Epidermal melanocyte (primary cell): ENCODE results near the gene FAM114A2.

Source experiments
- DNase-seq: peaks from one replicate; pipeline ENCODE4 v3.0.0; 2011; ENCODE audit warnings: low spot score; ENCODE audit not compliant: insufficient read length

Gene FAM114A2

DNA sequence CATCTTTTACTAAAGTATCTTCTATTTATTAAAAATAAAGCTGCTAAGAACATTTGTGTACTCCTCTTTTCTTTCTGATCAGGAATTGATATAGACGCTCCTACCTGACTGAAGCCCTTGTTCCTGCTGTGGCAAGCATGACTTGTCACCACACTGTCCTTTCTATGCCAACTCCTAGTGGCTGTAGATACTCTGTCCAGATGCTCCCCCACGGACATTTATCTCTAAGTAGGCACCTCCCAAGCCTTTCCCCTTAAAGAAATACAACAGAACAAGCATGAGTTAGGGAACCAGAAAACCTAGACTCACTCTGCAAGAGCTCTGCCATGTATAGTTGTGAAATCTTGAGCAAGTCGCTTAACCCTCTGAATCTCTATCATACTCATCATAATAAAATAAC, 53.2 kb downstream of the FAM114A2 start:
- DNase-seq = no peak

DNA sequence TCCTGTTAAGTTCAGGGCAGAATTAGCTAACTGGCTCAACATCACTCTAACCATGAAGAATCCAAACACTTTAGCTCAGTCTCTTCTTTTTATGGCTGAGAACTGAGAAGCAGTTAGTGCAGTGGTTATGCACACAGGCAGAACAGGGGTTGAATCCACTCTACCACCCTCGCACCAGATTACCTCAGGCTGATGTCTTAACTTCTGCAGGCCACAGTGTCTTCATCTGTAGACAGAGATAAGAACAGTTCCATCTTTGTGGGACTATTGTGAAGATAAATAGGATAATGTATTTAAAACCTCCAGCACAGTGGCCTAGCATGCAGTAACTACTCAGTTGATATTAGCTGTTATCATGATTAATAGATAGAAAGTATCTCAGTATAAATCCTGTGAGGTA, 54.8 kb downstream of the FAM114A2 start:
- no peak for DNase-seq

DNA sequence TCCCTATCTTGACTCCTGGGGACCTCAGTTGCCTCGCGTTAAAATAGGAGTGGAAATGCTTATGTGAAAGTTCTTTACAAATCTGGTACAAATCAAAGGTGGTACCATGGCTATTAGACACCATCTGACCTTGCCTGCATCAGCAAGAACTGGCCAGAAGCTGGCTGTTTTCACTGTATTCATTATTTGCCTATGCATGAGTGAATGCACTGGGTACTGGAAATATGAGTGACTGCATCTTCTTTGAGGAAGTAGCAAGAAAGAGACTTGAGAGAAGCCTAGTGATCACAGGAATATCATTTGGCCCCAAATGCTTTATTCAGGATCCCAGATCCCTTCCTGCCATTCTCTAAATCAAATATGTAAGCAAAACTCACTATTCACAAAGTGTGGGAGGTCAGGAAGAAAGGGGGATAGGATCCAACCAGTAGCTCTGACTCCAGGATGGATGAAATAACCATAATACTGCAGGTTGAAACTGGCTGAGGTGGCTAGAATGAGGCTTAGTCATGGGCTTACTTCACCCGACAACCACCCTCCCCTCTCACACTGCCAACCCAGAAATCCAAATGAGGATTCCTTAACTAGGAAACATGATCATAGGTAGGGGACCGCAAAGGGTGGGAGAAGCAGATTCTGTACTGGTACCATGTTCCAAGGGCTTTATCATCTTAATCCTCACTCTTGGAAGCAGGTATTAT, 56.7 kb downstream of the FAM114A2 start:
- no peak for DNase-seq

DNA sequence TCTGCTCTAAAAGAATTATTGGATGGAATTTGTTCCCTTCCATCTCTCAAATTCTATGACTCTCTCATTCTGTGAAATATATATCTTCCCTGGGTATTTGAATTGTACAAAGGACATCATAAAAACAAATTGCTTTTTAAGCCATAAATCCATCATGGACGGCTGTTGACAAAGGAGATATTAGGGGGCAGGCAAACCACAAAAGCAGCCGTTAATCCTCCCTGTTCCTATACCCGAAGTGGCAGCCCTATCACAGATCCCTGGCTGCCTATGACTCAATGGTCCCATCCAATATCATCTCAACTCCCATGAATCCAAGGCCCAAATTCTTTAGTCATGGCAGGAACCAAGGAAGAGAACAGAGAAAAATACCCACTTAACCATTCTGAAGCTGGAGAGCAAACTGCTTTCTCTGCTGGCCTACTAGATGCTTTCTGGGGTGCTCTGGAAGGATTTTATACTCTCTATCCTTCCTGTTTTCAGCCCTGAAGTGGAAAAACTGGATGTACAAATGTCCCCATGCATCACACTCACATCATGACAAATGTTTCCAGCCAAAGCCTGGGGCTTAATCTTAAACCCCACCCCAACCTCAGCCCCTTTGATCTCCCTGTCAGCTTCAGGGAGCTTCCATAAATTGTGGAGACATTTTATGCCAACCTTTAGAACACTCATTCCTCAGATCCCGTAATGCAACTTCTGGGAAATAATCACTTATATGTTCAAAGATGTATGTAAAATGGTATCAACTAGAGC, 59.5 kb downstream of the FAM114A2 start:
- no peak for DNase-seq

DNA sequence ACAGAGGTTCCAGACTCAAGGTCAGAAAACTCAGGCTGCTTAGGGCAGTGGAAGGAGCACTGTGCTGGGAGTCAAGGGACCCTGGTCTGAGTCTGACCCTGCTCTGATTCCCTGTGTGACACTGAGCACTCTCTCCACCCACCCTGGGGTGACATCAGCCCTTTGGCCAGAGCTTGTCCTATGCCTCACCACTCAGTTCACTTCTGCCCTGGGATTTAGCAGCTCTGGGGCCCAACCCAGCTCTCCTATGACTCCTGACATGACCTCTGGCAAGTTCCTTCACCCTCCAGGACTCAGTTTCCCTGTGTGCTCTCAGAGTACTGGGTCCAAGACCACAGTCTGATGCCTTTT, 63.9 kb downstream of the FAM114A2 start:
- DNase-seq = no peak

DNA sequence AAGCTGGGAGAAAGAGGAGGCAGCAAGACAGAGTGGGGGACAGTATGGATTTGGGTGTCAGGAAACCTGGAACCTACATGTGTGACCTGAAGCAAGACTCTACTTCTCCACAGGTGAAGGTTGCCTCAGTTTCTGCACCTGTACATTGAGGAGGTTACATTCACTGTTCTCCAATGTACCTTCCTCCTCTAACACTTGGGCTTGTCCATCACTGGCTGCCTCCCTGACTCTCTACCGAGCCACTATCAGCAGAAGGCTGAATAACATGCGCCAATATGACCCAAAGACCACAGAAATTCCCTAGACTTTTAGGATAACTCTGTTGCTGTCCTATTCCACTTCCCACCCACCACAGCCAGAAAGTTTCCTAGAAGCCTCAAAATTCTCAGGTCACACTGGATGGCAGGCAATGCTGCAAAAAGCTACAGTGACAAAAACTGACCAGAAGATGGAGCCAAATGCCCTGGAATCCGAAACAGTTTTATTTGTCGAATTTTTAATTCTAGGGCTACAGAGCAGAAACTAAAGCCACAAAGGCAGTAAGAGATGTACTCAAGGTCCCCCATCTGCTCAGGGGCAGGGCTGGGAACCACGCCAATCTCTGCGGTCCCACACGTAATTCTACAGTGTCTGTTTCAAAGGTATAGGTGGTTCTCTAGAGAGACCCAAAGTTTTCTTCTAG, 64.4 kb downstream of the FAM114A2 start:
- peak; percentile 43 for DNase-seq

DNA sequence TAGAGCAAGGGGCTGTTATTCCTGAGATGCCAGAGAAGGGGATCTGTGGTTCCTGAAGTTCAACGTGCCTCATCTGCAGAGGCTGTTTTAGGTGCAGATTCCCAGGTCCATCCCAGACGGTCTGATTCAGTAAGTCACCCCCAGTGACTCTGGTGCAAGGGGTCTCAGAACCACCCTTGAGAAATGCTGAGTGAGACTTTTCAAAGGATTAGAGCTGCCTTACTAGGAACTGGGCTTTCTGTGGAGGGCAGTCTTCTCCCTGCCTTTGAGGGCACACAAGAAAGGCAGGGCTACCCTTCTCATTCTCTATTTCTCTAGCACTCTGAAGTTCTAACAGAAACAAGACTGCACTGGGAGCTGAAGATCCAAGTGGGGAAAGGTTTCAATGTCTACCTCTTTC, 66.5 kb downstream of the FAM114A2 start:
- DNase-seq = no peak

DNA sequence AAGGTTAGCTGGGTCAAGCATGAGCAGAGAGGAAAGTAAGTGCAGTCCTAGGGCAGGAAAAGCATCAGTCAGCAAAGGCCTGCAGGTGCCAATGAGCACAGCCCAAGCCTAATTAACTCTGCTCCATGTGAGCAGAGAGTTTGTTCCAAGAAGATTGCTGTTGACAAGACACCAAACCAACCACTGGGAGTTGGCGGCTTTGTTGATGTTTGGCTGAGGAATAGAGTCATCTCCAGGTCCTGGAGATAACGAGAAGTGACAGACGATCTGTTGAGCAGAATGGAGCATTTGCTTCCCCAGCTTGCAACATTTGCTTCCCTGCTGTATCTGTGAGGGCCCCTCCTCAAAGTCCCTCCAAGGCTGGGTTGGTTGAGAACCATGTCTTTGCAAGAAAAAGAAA, 68.2 kb downstream of the FAM114A2 start:
- DNase-seq = no peak

DNA sequence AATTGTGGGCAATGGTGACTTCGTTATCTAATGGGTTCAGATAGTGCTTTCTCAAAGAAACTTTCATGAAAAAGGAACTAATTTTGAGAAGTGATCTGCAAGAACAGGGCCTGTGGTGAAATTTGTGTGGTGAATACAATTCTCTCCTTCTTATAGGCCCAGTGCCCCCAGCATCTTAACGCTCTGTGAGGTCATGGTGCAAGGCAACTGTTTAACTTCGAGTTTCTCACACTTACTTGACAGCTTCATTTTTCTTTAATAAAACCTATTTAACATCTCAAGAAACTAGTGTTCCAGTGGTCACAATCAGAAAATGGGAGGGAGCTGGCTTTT, 69.2 kb downstream of the FAM114A2 start:
- no peak for DNase-seq

DNA sequence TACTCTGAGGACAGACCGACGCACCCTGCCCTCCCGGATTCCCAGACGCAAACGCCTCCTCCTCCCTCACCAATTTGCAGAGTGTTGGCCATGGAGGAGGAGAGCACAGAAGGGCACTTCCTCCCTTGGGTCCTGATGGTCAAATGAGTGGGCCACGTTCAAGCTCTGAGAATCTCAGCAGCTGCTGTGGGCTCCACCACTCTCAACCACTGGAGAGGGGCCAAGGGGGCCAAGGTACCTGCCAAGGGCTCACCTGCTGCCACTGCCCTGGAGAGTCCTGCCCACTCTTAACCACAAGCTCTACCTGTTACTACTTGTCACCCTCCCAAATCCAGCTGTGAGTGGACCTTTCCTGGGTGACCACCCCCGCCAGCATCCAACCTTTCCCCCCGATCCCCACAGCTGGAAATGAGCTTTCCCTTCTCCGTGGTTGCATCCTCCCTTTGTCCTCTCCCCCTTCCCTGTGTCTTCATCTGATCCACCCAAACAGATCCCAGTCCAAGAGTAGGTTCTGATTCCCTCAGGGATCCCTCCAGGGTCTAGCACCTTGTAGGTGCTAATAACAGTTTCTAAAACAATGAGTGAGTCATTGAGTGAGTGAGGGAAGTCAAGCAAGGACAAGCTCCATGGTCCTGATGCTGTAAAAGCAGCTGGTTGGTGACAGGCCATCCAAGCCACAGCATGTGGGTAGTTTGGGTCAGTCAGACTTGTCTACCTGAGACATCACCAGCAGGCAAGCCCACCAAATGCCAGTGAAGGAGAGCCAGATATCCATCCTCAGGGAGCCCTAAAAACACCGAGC, 69.7 kb downstream of the FAM114A2 start:
- no peak for DNase-seq

DNA sequence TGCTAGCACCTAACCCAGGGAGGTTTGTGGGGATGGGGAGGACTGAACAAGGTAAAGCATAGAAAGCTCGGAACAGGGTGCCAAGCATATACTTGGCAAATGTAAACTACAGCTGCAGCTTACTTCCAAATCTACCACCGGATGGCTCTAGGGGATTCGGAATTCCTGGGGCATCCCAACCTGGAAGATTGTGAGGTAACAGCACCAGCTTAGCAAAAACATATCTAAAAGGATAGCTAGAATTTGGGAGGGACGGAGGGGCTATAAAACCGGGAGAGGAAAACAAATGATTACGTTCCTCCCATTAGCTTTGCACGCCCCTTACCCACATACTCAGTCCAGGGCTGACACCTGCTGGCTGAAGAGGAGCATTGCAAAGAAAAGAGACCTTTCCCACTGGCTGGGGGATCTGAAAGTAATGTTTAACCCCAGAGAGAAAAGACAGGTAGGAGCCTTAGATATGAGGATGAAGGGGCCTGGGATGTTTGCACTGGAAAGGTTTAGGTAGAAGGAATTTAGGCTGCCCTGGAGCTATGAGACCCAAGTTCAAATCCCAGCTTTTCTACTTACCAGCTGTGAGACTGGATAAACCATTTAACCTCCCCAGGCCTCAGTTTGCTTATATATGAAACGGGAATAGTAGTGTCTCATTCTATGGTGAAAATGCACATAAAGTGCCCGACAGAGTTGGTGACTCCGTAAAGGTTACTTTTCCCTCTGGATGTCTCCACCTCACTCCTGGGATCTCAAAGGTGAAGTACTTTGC, 73.6 kb downstream of the FAM114A2 start:
- DNase-seq = peak; percentile 71

DNA sequence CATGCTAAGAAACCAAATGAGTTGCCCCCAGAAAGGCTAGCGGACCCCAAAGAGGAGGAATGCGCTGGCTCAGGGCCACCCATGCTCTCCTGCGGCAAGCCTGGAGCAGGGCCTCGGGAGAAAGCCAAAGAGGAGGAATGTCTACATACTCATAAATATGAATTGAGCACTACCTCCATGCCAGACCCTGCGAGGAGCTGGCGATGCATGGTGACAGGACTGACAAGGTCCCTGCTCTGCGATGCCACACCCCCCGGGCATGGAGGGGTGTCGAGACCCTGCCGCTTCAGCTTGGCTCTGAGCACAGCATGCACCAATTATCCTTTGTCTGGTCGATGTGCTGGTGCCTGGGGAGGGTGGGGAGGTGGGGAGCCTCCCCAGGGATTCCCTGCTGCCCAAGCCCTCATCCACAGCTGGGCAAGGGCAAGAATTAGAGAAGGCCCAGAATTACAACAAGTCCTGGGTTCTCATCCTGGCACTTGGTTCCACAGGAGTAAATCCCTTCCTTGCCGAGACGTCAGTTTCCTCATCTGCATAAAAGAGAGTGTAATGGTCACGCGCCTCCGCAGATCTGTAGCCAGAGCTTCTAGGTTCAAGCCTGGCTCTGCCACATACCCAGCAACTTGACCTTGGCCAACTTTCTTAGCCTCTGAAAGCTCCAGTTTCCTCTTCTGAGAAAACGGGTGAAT, 74.4 kb downstream of the FAM114A2 start:
- no peak for DNase-seq

DNA sequence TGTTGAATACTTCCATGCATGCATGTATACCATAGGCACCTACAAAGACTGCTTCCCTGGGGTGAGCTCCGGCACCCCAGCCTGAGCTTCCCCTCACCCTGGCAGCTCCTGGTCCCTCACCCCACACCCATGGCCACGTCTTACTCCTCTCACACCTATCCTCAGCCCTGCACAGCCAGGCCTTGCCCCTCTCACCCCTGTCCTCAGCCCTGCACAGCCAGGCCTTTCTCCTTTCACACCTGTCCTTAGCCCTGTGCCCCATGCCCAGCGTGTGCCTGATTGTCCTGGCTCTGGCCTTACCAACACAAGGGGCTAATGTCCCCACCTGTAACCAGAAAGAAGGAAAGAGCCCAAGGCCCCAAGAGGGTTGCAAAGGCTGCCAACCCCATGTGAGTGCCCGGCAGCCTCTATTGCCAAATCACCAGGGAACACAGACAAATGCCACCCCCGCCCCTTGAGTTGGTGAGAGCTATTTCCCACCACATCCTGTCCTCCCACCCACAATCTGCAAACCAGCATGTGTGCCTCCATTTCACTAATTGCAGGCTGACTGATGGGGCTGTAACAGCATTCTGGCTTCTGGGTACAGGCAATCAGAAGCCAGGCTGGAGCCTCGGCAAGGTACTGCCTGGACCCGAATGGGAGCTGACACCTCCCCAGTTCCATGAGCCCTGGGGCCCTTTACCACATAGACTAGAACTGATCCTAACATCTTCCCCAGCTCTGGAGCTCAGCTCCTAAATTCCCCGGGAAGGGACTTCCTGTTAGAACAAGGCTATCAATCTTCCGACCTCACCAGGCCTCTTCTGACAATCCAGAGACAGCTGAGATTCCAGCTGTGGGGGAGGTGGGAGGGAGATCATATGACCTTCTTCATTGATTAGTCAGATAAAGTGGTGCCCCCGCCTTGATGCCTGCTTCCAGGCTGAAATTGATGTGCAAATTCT, 78.2 kb downstream of the FAM114A2 start:
- no peak for DNase-seq

DNA sequence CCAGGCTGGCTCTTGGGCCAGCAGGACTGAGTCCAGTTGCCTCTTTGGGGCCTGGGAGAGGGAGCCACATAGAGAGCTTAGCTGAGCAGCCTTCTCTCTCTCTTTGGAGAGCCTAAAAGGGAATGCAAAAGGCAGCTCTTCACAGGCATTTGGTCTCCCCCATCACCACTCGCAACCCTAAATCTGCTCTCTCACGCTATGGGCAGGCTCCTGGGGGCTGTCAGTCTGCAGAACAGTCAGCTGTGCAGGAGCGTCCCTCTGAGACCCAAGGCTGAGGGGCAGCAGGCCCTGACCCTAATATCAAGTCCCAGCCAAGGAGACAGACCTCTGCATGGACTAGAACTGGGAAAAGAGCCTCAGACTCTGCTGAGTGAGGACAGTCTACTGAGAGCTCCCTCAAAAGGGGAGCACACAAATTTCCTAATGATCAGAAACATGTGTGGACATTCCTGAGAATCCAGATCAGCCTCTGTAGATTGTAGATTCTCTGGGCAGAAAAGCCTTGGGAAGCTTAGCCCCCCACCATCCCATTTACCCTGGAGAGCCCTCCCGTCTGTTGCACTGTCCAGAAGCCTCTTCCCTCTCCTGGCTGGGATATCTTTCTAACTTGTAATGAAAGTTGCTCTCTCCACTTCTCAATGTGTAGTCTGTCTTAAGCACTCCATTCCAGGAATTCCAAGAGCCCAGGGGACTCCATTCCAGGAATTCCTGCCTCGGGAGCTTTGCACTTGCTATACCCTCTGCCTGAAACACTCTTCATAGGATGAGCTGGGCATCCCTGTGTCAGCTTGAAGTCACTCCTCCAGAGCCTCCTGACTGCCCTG, 79.4 kb downstream of the FAM114A2 start:
- DNase-seq = peak; percentile 28

DNA sequence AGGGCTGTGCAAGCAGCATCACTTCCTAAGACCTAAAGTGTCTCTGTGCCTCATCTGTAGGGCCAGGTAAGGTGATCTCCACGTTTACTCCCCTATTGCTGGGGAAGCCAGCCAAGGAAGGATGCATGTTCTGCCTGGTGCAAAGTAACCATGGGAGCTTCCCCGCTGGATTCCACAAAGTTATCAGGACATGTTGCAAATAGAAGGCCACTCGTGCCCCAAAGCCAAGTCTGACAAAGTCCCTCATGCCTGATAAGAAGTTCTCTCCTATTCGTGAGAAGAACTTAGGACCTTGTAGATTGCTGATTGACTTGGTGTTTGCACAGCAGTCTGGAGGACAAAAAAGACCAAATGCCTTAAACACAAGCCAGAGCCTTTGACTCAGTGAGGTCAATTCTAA, 81.5 kb downstream of the FAM114A2 start:
- DNase-seq = no peak

DNA sequence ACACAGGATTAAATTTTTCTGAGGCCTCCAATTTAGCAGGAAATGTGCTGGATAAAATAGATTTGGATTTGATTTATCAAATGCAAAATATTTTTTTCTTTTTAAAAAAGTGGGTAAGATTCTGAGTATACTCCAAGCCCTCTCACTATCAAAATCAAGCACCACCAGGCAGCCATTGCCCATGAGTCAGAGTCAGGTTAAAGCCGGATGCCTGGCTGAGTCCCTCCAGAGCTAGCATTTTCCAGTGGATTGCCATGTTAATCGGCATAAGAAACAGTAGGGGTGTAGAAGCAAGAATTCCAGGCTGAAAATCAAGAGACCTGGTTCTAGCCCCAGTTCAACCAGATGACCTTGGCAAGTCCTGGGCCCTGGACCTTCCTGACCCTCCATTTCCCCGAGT, 85.3 kb downstream of the FAM114A2 start:
- DNase-seq = no peak

DNA sequence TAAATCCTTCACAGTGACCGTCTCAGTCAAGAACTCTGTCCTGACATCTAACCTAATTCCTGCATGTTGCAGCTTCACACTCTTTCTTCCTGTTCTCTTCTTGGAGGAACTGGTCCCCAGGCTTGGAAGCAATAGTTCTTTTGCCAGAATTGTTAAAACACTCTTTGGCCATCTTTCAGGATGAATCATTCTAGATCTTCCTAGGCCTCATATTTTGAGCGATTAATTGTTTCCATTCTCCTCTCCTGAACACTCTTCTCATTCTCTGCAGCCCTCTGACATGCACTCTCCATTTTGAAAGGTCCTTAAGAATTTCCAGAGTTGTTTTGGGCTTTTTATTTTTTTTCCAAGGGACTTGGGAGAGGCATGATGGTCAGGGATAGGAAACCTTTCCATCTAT, 85.8 kb downstream of the FAM114A2 start:
- DNase-seq = no peak

DNA sequence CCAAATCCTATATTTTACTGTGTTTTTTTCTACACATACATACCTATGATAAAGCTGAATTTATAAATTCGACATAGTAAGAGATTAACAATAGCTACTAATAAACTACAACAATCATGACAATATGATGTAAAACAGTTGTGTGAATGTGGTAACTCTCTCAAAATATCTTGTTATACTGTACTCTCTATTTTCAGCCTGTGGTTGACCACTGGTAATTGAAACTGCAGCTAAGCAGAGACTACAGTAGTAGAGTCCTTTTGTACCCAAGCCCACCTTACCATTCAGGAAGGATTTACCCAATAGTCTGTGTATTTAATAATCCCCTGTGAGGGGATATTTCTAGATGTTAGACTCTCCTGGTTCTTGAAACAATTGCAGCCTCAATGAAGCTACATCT, 86.7 kb downstream of the FAM114A2 start:
- no peak for DNase-seq

DNA sequence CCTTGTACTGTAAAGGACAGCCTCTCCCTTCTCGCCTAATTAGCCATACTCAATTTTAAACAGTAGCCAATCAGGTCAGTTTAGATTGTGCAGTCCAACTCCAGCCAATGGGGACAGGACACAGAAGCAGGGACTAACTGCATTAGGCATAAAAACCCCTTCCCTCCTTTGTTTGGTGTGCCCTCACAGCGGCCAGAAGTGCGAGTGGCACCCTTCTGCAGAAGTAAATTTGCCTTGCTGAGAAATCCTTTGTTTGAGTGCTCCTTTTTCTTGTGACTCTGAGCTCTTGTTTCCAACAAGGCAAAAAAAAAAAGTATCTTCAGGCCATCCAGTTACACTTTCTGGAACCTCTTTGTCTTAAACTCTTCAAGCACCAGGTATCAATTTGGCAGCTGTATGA, 97.4 kb downstream of the FAM114A2 start:
- no peak for DNase-seq
